Sigmoid colon (tissue), 4 donors: Measurements from ENCODE around the gene YIPF2.

Experiments used
- CTCF ChIP-seq, 4 experiments: fragments of 450-650 bp in 3 of 4; fragments of 200-600 bp in 1 of 4; IDR thresholded peaks; one replicate each; pipeline ENCODE4 v1.5.1; 2016 to 2019; ENCODE audit warnings: antibody characterized with exemption in 4 of 4, mild to moderate bottlenecking in 3 of 4, moderate library complexity in 2 of 4
- POLR2AphosphoS5 ChIP-seq, 4 donors: sonication (generic); formaldehyde crosslinking; IDR thresholded peaks; one replicate each; pipeline ENCODE4 v1.6.1; 2017; ENCODE audit warnings: antibody characterized with exemption in 4 of 4

- TF ChIP-seq POLR2AphosphoS5 (IDR thresholded peaks at IDR 0.05) (no peak), CTCF (IDR thresholded peaks at IDR 0.05) (no peak)
Observed at GRCh38 chr19:10945264-10945663, 16.8 kb upstream of the YIPF2 start.
